HG02642 (cell line): Measurements from ENCODE around the gene ANKRD9.

Experiments used
- ATAC-seq: cut with Tn5 transposase; IDR thresholded peaks from one replicate; pipeline ENCODE4 v1.9.1; 2021; ENCODE audit warnings: mild to moderate bottlenecking; ENCODE audit not compliant: unreplicated experiment, poor library complexity

ANKRD9 gene

GRCh38 chr14:102500158-102500662 is 9.4 kb downstream of the ANKRD9 start:
- no peak for ATAC-seq

- no peak for ATAC-seq
These were observed 10.0 kb downstream of the ANKRD9 start for GRCh38 chr14:102499401-102500157.

- no peak for ATAC-seq
These were observed 10.8 kb downstream of the ANKRD9 start for GRCh38 chr14:102498678-102499265.

GRCh38 chr14:102497998-102498677 is 11.4 kb downstream of the ANKRD9 start:
- no peak for ATAC-seq

- ATAC-seq: no peak
These were observed 12.4 kb downstream of the ANKRD9 start for GRCh38 chr14:102496958-102497744.

GRCh38 chr14:102496331-102496691 is 13.3 kb downstream of the ANKRD9 start:
- ATAC-seq: no peak

GRCh38 chr14:102495491-102496330 is 13.9 kb downstream of the ANKRD9 start:
- ATAC-seq: no peak

GRCh38 chr14:102493585-102493984 is 16.0 kb downstream of the ANKRD9 start:
- no peak for ATAC-seq

GRCh38 chr14:102493096-102493495 is 16.5 kb downstream of the ANKRD9 start:
- ATAC-seq: no peak

GRCh38 chr14:102492531-102492910 is 17.1 kb downstream of the ANKRD9 start:
- no peak for ATAC-seq

- ATAC-seq: no peak
These were observed 17.6 kb downstream of the ANKRD9 start for GRCh38 chr14:102491786-102492530.

GRCh38 chr14:102491366-102491765 is 18.2 kb downstream of the ANKRD9 start:
- ATAC-seq: no peak

- ATAC-seq: no peak
These were observed 19.1 kb downstream of the ANKRD9 start for GRCh38 chr14:102490456-102490855.

- ATAC-seq: no peak
These were observed 22.4 kb downstream of the ANKRD9 start for GRCh38 chr14:102487204-102487577.

GRCh38 chr14:102486513-102487203 is 22.9 kb downstream of the ANKRD9 start:
- ATAC-seq: no peak

GRCh38 chr14:102485693-102486512 is 23.7 kb downstream of the ANKRD9 start:
- no peak for ATAC-seq

GRCh38 chr14:102484316-102484715 is 25.3 kb downstream of the ANKRD9 start:
- no peak for ATAC-seq

GRCh38 chr14:102481791-102482238 is 27.8 kb downstream of the ANKRD9 start:
- ATAC-seq: no peak
